HG03280 (cell line): Measurements from ENCODE around the gene IL1F10.
A peak's percentile ranks its signal among the peaks of the same experiment; 100 is the strongest.
"Not testable (repeated sequence)": the region's sequence is repeated elsewhere in the genome, so short reads cannot be mapped to it uniquely, and the experiment has no call there.

Experiments used
- ATAC-seq: cut with Tn5 transposase; IDR thresholded peaks from one replicate; pipeline ENCODE4 v1.9.1; 2021; ENCODE audit warnings: mild to moderate bottlenecking, moderate library complexity; ENCODE audit not compliant: unreplicated experiment

Gene IL1F10

GRCh38 chr2:113080134-113080533 lies 12.4 kb downstream of the IL1F10 start:
- no peak for ATAC-seq

GRCh38 chr2:113081488-113082210 lies 13.9 kb downstream of the IL1F10 start:
- ATAC-seq, result no peak

GRCh38 chr2:113083296-113083695 lies 15.5 kb downstream of the IL1F10 start:
- ATAC-seq, result no peak

DNA sequence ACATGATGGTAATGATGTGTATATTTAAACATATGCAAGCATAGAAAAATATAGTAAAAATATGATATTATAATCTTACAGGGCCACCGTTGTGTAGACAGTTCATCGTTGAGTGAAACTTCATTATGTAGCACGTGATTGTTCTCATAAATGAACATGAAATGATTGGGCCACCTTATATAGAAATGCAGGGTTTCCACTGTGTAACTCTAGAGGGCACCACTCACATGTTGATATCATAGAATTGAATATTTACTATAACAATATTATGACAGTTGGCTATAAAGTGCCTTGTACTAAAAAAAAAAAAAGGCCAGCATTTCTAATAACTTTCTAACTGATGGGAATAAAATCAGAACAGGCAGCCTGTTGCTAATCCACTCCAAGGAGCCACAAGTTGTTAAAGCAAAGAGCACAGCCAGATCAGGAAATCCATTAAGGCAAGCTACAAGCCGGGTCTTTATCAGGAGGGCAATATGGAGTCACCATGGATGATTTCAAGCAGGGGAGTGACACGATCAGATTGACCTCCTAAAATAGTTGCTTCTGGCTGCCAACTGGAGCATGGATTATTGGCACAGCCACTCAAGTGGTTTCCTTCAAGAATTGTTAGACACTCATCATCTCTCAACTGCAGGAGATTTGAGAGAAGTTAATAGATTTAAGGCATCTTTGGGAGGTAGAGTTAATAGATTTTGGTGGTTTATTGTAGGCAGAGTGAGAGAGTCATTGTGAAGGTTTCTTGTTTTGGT lies 16.7 kb downstream of the IL1F10 start:
- ATAC-seq, result no peak

DNA sequence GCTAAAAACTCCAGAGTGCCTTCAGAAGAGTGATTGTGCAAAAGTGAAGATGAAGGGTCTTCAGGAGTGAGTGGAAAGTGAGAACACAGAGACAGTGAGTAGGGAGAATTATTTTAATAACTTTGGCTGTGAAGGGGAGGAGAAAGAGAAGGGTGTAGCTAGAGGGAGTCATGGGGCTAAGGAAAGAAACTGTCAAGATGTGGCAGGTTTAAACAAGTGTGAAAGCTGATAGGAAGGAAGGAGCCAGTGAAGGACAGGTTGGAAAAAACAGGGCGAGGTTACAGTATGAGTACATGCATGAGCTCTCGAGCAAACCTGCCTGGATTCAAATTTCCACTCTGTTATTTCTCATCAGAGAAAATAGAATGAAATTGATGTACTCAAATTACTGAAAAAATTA lies 17.8 kb downstream of the IL1F10 start:
- no peak for ATAC-seq

DNA sequence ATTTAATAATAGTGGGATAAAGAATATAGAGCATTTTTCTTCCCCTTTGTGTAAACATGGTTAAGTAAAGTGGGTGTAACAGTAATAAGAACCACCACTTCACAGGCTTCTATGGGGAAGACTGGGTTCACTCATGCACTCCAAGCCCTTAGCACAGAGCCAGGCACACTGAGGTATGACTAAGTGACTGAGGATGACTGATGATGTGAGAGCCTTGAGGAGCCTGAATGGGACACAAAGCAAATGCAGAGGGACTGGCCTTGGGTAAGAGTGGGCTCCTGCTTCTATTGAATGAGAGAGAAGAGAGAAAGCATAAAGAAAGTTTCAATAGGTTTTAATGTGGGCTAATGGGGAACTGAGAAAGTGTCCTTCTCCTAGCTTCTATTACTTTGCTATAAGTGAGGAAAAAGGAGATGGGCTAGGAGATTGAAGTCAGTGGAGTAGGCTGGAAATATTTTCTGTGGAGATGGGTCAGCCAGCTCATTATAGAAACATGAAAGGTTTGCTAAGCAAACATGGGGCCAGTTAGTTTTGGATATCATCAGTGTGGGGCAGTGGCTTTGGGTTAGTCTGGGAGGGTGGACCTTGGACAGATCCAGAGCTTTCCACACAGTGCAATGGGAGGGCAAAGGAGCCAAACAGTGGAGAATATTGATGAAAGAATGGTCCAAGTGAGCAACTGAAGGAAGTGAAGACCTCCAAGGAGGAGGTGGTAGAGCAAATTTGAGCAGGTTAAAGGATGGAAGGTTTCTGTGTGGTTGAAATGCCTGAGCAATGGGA lies 20.6 kb downstream of the IL1F10 start:
- no peak for ATAC-seq

DNA sequence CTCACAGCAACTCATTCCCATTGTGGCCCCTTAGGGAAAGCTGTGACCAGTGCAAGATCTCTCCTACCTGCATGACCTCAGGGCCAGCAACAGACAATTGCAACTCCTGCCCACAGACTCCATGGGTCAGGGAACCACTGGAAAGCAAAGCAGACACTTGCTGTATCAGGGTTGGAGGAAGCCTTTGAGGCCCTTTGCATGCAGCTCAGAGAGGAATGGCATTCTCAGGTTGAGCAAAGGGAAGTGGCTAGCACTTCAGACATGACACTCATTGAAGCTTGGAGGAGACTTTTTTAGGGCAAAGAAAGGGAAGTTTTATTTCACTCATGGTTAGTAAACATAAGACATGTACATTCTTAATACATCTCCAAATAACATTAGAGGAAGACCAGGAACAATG lies 22.1 kb downstream of the IL1F10 start:
- ATAC-seq, result no peak

DNA sequence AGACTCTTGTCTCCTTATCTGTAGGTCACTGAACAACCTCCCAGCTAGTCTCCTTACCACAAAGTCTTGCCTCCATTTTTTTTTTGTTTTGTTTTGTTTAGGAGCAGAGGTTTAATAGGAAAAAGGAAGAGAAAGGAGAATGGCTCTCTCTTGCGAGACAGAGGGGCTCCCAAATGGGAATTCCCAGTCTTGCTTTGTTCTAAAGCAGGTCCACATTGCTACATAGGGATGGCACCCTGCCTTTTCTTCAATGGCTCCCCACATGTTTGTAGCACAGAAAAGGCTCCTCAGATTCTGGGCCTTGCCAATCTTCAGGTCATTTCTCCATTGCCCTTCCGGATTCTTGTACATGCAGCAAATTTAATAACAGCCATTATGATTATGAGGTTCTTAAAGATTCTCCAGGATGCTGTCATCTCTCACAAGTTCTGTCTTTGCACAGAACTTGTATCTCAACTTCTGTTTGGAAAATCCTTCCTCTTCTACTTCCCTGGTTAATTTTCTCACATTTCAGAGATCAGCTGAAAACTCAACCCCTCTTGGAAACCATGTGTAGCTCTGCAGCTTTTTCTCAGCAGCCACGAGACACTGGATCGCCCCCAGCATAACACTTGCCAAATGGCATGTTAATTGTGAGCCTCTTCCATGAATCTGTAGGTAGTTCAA lies 23.6 kb downstream of the IL1F10 start:
- no peak for ATAC-seq

DNA sequence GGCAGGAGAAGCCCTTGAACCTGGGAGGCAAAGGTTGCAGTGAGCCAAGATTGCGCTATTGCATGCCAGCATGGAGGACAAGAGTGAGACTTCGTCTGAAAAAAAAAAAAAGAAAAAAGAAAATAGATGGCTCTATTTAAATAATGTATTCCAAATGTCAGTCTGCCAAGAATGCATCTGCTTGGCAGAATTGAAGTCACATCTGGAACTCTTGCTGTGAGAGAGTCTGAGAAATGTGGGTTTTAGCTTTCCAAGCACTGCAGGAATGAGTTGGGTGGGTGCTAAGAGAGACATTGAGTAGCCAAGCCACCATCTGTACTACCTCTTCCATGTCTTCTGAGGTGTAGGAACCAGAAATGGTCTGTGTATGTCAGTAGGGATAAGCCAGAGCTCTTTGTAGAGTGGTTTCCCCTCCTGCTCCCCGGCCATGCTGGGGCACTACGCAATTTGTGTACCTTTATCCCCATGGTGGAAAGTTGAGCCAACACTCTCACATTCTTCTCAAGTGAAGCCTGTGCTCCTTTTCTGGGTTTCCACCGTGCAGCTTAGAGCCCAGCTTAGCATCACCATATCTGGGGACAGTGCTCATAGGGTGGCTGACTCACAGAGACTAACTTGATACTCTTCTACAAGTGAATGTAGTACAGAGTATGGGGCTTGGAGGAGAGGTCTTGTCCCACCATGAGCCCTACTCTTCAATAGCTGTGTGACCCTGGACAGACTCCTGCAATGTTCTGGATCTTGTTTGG lies 25.3 kb downstream of the IL1F10 start:
- ATAC-seq, result no peak

DNA sequence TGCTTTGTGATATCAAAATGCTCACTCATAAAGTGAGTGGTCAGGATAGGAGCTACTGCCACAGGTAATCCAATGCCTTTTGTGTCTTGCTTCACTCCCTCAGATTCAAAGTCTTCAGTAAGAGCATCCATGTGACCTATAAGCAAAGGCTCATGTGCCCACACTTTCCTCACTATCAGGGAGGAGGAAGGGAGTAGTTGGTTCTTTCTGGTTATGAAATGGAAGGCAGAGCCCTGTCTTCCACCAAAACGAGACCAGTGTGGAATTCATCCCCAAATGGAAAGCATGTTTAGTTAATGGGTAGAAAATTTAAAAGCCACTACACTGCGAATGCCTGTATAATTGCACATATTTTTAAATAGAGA lies 25.8 kb downstream of the IL1F10 start:
- no peak for ATAC-seq

DNA sequence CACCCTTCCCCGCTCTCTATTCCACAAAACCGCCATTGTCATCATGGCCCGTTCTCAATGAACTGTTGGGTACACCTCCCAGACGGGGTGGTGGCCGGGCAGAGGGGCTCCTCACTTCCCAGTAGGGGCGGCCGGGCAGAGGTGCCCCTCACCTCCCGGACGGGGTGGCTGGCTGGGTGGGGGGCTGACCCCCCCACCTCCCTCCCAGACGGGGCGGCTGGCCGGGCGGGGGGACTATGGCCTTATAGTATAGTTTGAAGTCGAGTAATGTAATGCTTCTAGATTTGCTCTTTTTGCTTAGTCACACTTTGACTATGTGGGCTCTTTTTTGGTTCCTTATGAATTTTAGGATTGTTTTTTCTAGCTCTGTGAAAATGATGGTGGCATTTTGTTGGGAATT lies 28.5 kb downstream of the IL1F10 start:
- not testable (repeated sequence) for ATAC-seq

- ATAC-seq, result not testable (repeated sequence)
Measured at GRCh38 chr2:113096842-113097618, 29.3 kb downstream of the IL1F10 start.

DNA sequence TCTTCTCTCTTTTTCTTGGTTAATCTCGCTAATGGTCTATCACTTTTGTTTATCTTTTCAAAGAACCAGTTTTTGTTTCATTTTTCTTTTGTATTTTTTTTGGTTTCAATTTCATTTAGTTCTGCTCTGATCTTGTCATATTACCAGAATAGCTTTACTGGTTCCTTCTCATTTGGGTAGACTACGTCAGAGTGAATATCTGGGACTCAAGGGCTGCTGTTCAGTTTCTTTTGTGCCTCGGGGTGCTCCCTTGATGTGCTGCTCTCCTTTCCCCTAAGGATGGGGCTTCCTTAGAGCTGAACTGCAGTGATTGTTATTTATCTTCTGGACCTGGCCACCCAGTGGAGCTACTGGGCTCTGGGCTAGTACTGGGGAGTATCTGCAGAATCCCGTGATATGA lies 30.3 kb downstream of the IL1F10 start:
- peak; percentile 54 for ATAC-seq

DNA sequence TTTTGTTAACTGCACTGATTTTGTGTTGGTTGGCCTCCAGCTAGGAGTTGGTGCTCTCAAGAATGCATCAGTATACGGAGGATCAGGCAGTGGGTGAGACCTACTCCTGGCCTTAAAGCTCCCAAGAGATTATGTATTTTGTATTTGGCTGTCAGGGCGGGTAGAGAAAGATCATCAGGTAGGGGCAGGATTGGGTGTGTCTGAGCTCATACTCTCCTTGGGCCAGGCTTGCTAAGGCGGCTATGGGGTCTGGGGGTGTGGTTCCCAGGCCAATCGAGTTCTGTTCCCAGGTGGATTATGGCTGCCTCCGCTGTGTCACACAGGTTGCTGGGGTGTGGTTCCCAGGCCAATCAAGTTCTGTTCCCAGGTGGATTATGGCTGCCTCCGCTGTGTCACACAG lies 30.8 kb downstream of the IL1F10 start:
- ATAC-seq, result no peak

GRCh38 chr2:113102133-113102532 lies 34.4 kb downstream of the IL1F10 start:
- no peak for ATAC-seq

- no peak for ATAC-seq
Measured at GRCh38 chr2:113103277-113103676, 35.5 kb downstream of the IL1F10 start.

DNA sequence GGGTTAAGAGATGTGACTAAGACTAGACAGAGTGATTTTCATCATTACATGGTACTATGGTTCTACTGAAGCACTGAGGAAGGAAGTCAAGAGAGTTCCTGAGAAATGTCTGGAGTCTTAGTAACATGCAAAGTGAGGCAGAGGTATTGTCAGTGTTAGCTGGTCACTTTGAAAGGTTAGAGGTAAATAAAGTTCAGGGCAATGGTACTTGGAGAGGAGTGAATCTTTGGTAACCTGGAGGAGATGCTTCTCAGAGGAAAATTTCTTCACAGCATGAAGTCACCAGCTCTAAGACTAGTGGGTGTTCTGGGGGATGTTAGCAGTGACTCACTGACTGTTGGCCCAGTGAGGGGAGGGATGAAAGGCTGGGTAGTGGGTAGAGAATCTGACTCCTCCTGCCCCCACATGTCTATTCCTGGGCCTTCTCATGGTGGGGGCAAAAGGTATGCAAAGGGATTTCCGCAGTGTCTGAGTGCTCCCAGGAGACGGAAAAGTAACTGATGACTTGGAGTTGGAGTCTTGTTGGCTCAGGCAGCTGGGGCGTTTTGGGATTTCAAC lies 36.4 kb downstream of the IL1F10 start:
- ATAC-seq, result no peak

GRCh38 chr2:113105047-113105785 lies 37.4 kb downstream of the IL1F10 start:
- ATAC-seq, result no peak

DNA sequence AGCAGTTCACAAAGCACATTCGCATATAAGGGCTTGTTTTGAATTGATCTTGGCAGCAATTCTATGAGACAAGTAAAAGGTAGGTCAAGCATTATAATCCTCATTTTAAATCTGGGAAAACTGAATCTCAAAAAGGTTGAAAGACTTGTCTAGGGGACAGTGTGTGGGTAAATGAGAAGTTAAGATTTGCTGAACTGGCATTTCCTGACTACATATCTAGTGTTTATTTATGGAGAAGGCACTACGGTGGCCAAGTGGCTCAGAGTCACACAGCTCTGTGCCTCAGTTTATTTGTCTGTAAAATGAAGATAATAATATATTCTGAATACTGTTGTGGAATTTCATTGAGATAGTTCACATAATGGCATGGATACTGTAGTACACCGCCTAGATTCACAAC lies 43.4 kb downstream of the IL1F10 start:
- ATAC-seq, result no peak
